DND-41 (cell line): ENCODE results near the gene COL15A1.

ENCODE experiments used
- ATAC-seq: fragments of 200-7000 bp; cut with Tn5 transposase; 3 replicates; pipeline ENCODE4 v1.9.1; 2021; ENCODE audit warnings: low read depth; ENCODE audit not compliant: insufficient read depth
- DNase-seq: peaks from one replicate; pipeline ENCODE4 v3.0.0-alpha.2; 2020
- H2AFZ ChIP-seq: 2 replicates; pipeline ENCODE4 v1.6.0; 2012; ENCODE audit warnings: low read depth, low read length
- H3K27ac ChIP-seq: 2 replicates; pipeline ENCODE4 v1.5.1; 2012; ENCODE audit warnings: low read length, inconsistent platforms
- H3K27me3 ChIP-seq: fragments of 200-600 bp; sonication (generic); 2 replicates; pipeline ENCODE4 v1.6.0; 2012; ENCODE audit warnings: low read length, mild to moderate bottlenecking, inconsistent platforms; ENCODE audit not compliant: insufficient read depth, poor library complexity
- H3K36me3 ChIP-seq: 2 replicates; pipeline ENCODE4 v1.5.1; 2012; ENCODE audit warnings: low read length, inconsistent platforms; ENCODE audit not compliant: insufficient read depth
- H3K4me1 ChIP-seq: 2 replicates; pipeline ENCODE4 v1.5.1; 2012; ENCODE audit warnings: mild to moderate bottlenecking, low read length; ENCODE audit not compliant: insufficient read depth
- H3K4me2 ChIP-seq: 2 replicates; pipeline ENCODE4 v1.6.0; 2012; ENCODE audit warnings: mild to moderate bottlenecking, moderate library complexity, low read length, inconsistent platforms; ENCODE audit not compliant: insufficient read depth
- H3K4me3 ChIP-seq, 2 experiments: fragments of 200-600 bp in 1 of 2; shearing (Covaris generic) in 1 of 2; 2 replicates each; pipeline ENCODE4 v1.5.1; 2012 to 2016; ENCODE audit warnings: inconsistent platforms in 2 of 2, low read length in 2 of 2, mild to moderate bottlenecking in 2 of 2, low read depth in 1 of 2, moderate library complexity in 1 of 2
- H3K79me2 ChIP-seq: 2 replicates; pipeline ENCODE4 v1.6.0; 2012; ENCODE audit warnings: low read length, inconsistent platforms; ENCODE audit not compliant: insufficient read depth
- H3K9ac ChIP-seq: 2 replicates; pipeline ENCODE4 v1.6.0; 2012; ENCODE audit warnings: low read depth, mild to moderate bottlenecking, inconsistent platforms, low read length, moderate library complexity
- H3K9me3 ChIP-seq: 2 replicates; pipeline ENCODE4 v1.5.1; 2012; ENCODE audit warnings: low read length, moderate library complexity, mild to moderate bottlenecking, inconsistent platforms; ENCODE audit not compliant: insufficient read depth, severe bottlenecking
- H4K20me1 ChIP-seq: 2 replicates; pipeline ENCODE4 v1.6.0; 2012; ENCODE audit warnings: low read length; ENCODE audit not compliant: insufficient read depth
- CTCF ChIP-seq: IDR thresholded peaks from 2 replicates; pipeline ENCODE4 v1.5.1; 2012; ENCODE audit warnings: borderline replicate concordance, low read length, moderate library complexity, mild to moderate bottlenecking; ENCODE audit not compliant: poor library complexity, severe bottlenecking; ENCODE audit errors: extremely low read depth
- EZH2 ChIP-seq: IDR thresholded peaks from 3 replicates; pipeline ENCODE4 v1.6.1; 2012; ENCODE audit warnings: borderline replicate concordance, low read depth, mild to moderate bottlenecking, moderate library complexity, low read length, inconsistent platforms; ENCODE audit not compliant: severe bottlenecking

Gene COL15A1

GRCh38 chr9:98958271-98958984, 14.7 kb downstream of the COL15A1 start:
- H3K4me2 ChIP-seq: no peak overlapping the region

GRCh38 chr9:98960409-98960808, 16.7 kb downstream of the COL15A1 start:
- DNase-seq (no peak), ATAC-seq (no peak)
- Histone ChIP-seq H3K4me2 (no peak overlapping the region), H3K4me3 (no peak overlapping the region), H4K20me1 (no peaks in the 10 kb centered on the region), H3K4me1 (no peaks in the 10 kb centered on the region), H3K9me3 (no peaks in the 10 kb centered on the region), H3K36me3 (no peaks in the 10 kb centered on the region), H3K79me2 (no peaks in the 10 kb centered on the region), H3K9ac (no peak overlapping the region), H3K27ac (no peak overlapping the region), H2AFZ (no peak overlapping the region), H3K27me3 (peaks cover 12% of the 10 kb centered on the region)
- TF ChIP-seq CTCF (no peak), EZH2 (no peak)

More at GRCh38 chr9:98958271-98958984, 14.7 kb downstream of the COL15A1 start:
- H3K9ac ChIP-seq: no peak overlapping the region
- no peaks in the 10 kb centered on the region for H3K36me3 ChIP-seq
- no peak for TF ChIP-seq EZH2
- no peak for TF ChIP-seq CTCF
- H3K27ac ChIP-seq: no peak overlapping the region
- no peak overlapping the region for H2AFZ ChIP-seq
- H3K4me3 ChIP-seq: no peak overlapping the region
- no peaks in the 10 kb centered on the region for H3K79me2 ChIP-seq
- H3K4me1 ChIP-seq: no peaks in the 10 kb centered on the region
- ATAC-seq: no peak
- H4K20me1 ChIP-seq: no peaks in the 10 kb centered on the region
- peaks cover 12% of the 10 kb centered on the region for H3K27me3 ChIP-seq
- DNase-seq: no peak
- no peaks in the 10 kb centered on the region for H3K9me3 ChIP-seq

- Histone ChIP-seq H3K27me3 (peaks cover 12% of the 10 kb centered on the region), H3K36me3 (no peaks in the 10 kb centered on the region), H3K4me1 (no peaks in the 10 kb centered on the region), H3K79me2 (no peaks in the 10 kb centered on the region), H4K20me1 (no peaks in the 10 kb centered on the region), H2AFZ (no peak overlapping the region), H3K4me2 (no peak overlapping the region), H3K9me3 (no peaks in the 10 kb centered on the region), H3K9ac (no peak overlapping the region), H3K27ac (no peak overlapping the region), H3K4me3 (no peak overlapping the region)
- no peak for ATAC-seq
- no peak for DNase-seq
- TF ChIP-seq EZH2 (no peak), CTCF (no peak)
Observed at GRCh38 chr9:98961513-98962180, 17.9 kb downstream of the COL15A1 start.
